Liver (tissue), 9 donors: ENCODE results near the gene THADA. TPM values are rescaled to one million over a fixed set of nuclear protein-coding genes. Genes with fewer than 3 reads are reported as not detected.

Experiments used
- DNase-seq: peaks from one replicate; pipeline ENCODE4 v3.0.0-alpha.2; 2017; ENCODE audit warnings: low spot score
- H3K27ac ChIP-seq, 2 donors: one replicate each; pipeline ENCODE4 v1.7.0; 2013; ENCODE audit warnings: inconsistent platforms in 2 of 2, low read length in 2 of 2, control low read depth in 1 of 2, low read depth in 1 of 2, mild to moderate bottlenecking in 1 of 2
- H3K27me3 ChIP-seq, 4 donors: one replicate each; pipeline versions ENCODE4 v1.6.1 to v1.7.0; 2013; ENCODE audit warnings: low read length in 3 of 4, inconsistent platforms in 1 of 4, mild to moderate bottlenecking in 1 of 4, moderate library complexity in 1 of 4; ENCODE audit not compliant: control insufficient read depth in 4 of 4, insufficient read depth in 4 of 4
- H3K36me3 ChIP-seq, 4 donors: one replicate each; pipeline versions ENCODE4 v1.6.1 to v1.7.0; 2013; ENCODE audit warnings: low read length in 3 of 4, mild to moderate bottlenecking in 3 of 4, low read depth in 1 of 4, moderate library complexity in 1 of 4; ENCODE audit not compliant: control insufficient read depth in 4 of 4, insufficient read depth in 3 of 4
- H3K4me1 ChIP-seq, 4 donors: one replicate each; pipeline versions ENCODE4 v1.6.1 to v1.7.0; 2013; ENCODE audit warnings: low read length in 3 of 4, mild to moderate bottlenecking in 3 of 4, moderate library complexity in 1 of 4; ENCODE audit not compliant: control insufficient read depth in 4 of 4, insufficient read depth in 4 of 4
- H3K4me3 ChIP-seq, 3 donors: one replicate each; pipeline versions ENCODE4 v1.6.1 to v1.7.0; 2013; ENCODE audit warnings: low read length in 3 of 3, control low read depth in 1 of 3, low read depth in 1 of 3, mild to moderate bottlenecking in 1 of 3
- H3K9ac ChIP-seq, 2 donors: one replicate each; pipeline ENCODE4 v1.7.0; 2013; ENCODE audit warnings: low read length in 2 of 2, mild to moderate bottlenecking in 2 of 2, moderate library complexity in 2 of 2, control low read depth in 1 of 2, low read depth in 1 of 2
- H3K9me3 ChIP-seq, 4 donors: one replicate each; pipeline versions ENCODE4 v1.6.1 to v1.7.0; 2013; ENCODE audit warnings: low read length in 3 of 4; ENCODE audit not compliant: control insufficient read depth in 4 of 4
- ATF3 ChIP-seq: IDR thresholded peaks from 2 replicates; pipeline ENCODE4 v1.6.1; 2016; ENCODE audit warnings: antibody characterized with exemption
- CTCF ChIP-seq: fragments of 150-350 bp; IDR thresholded peaks from 2 replicates; pipeline ENCODE4 v1.5.1; 2017; ENCODE audit warnings: improper control_type of control experiment, low read depth, low read length; ENCODE audit not compliant: missing input control
- EGR1 ChIP-seq, 2 donors: IDR thresholded peaks; 2 replicates each; pipeline ENCODE4 v1.6.1; 2016 to 2018; ENCODE audit warnings: antibody characterized with exemption in 2 of 2, low read depth in 2 of 2
- FOXA1 ChIP-seq: IDR thresholded peaks from 2 replicates; pipeline ENCODE4 v1.6.1; 2016; ENCODE audit warnings: antibody characterized with exemption
- FOXA2 ChIP-seq: IDR thresholded peaks from 2 replicates; pipeline ENCODE4 v1.6.1; 2016; ENCODE audit warnings: antibody characterized with exemption
- GABPA ChIP-seq, 2 donors: IDR thresholded peaks in 1 of 2; conservative IDR thresholded peaks in 1 of 2; 2 replicates each; pipeline ENCODE4 v1.6.1; 2016; ENCODE audit warnings: antibody characterized with exemption in 2 of 2, mild to moderate bottlenecking in 1 of 2, moderate library complexity in 1 of 2
- HNF4A ChIP-seq, 2 donors: conservative IDR thresholded peaks; 2 replicates each; pipeline ENCODE4 v1.6.1; 2016; ENCODE audit warnings: antibody characterized with exemption in 2 of 2, mild to moderate bottlenecking in 2 of 2
- HNF4G ChIP-seq: IDR thresholded peaks from 2 replicates; pipeline ENCODE4 v1.6.1; 2016; ENCODE audit warnings: antibody characterized with exemption
- JUND ChIP-seq, 2 donors: IDR thresholded peaks; 2 replicates each; pipeline ENCODE4 v1.6.1; 2016; ENCODE audit warnings: antibody characterized with exemption in 2 of 2
- MAX ChIP-seq: IDR thresholded peaks from 2 replicates; pipeline ENCODE4 v1.6.1; 2016; ENCODE audit warnings: antibody characterized with exemption
- NR2F2 ChIP-seq: IDR thresholded peaks from 2 replicates; pipeline ENCODE4 v1.6.1; 2016; ENCODE audit warnings: antibody characterized with exemption
- RAD21 ChIP-seq, 2 donors: IDR thresholded peaks; 2 replicates each; pipeline ENCODE4 v1.6.1; 2016; ENCODE audit warnings: antibody characterized with exemption in 2 of 2, mild to moderate bottlenecking in 2 of 2
- RXRA ChIP-seq, 2 donors: IDR thresholded peaks; 2 replicates each; pipeline ENCODE4 v1.6.1; 2017 to 2018; ENCODE audit warnings: antibody characterized with exemption in 2 of 2, mild to moderate bottlenecking in 1 of 2
- SP1 ChIP-seq: IDR thresholded peaks from 2 replicates; pipeline ENCODE4 v1.6.1; 2018; ENCODE audit warnings: antibody characterized with exemption, mild to moderate bottlenecking
- TAF1 ChIP-seq: conservative IDR thresholded peaks from 2 replicates; pipeline ENCODE4 v1.6.1; 2016; ENCODE audit warnings: antibody characterized with exemption, mild to moderate bottlenecking
- YY1 ChIP-seq: IDR thresholded peaks from 2 replicates; pipeline ENCODE4 v1.6.1; 2016; ENCODE audit warnings: antibody characterized with exemption, mild to moderate bottlenecking
- ZBTB33 ChIP-seq: IDR thresholded peaks from 2 replicates; pipeline ENCODE4 v1.6.1; 2016; ENCODE audit warnings: antibody characterized with exemption
- WGBS: extraction: QIAGEN DNeasy Blood & Tissue Kit; methylation state at CpG from one replicate; pipeline ENCODE4 v1.1.7; 2013; 5-methylcytosine and 5-hydroxymethylcytosine counted together
- polyA plus RNA-seq, 2 donors: library from polyadenylated mRNA; stranded (reverse) in 1 of 2; unstranded in 1 of 2; fragments of 200-250 nt in 1 of 2; fragments of >200 nt in 1 of 2; fragmentation: Nextera tagmentation in 1 of 2; extraction: Ambion mirVana in 1 of 2; gene quantifications; one replicate each; pipeline versions ENCODE4 v1.2.1 to v1.2.3, GENCODE V29; 2013 to 2015
- total RNA-seq, 2 donors: library from RNA; depleted of rRNA; stranded (reverse); fragments of >200 nt; gene quantifications; one replicate each; pipeline ENCODE4 v1.2.3, GENCODE V29; 2014
- donor health status: healthy.
- donor health status: healthy.
- donor health status: healthy.
- donor health status: healthy.
- donor health status: healthy.

THADA gene
- total and polyA plus RNA-seq, 4 donors, result 12.0 to 37.2 (median 22.3) TPM

DNA sequence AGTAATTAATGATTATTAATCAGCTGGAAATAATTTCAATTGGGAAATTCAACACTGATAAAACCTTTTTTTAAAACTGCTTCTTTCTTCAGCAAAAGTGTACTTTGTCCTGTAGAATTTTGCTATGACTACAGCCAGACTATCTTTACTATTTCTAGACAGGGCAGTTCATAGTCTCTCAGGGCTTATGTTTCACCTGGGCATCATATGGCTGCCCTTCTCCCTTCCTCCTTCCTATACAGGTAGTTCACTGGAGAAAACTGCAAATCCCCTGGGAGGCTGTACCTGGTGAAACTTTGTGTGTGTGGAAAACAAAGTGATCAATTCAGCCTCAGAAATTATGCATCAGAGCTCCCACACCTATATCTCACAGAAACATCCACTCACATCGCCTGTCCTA is 38.6 kb downstream of the THADA start:
- no peaks in the 10 kb centered on the region for H3K9me3 ChIP-seq
- no peaks in the 10 kb centered on the region for H3K4me1 ChIP-seq
- H3K4me3 ChIP-seq, result no peak overlapping the region
- H3K27me3 ChIP-seq, result no peaks in the 10 kb centered on the region
- no peak for DNase-seq
- WGBS, result 100% methylated on average over 1 of the region's 1 CpG
- H3K9ac ChIP-seq, result no peak overlapping the region
- no peak overlapping the region for H3K27ac ChIP-seq
- TF ChIP-seq ZBTB33, result no peak
- TF ChIP-seq JUND (IDR thresholded peaks at IDR 0.05), result no peak
- no peak for TF ChIP-seq TAF1
- no peak for TF ChIP-seq RXRA (IDR thresholded peaks at IDR 0.05)
- no peak for TF ChIP-seq HNF4A (conservative IDR thresholded peaks at IDR 0.05)
- no peak for TF ChIP-seq ATF3
- no peak for TF ChIP-seq EGR1 (IDR thresholded peaks at IDR 0.05; ENCODE audit: low read depth in 2 of 2)
- no peak for TF ChIP-seq NR2F2
- TF ChIP-seq GABPA (IDR thresholded peaks at IDR 0.05 in 1 of 2, conservative IDR thresholded peaks at IDR 0.05 in 1 of 2), result no peak
- no peak for TF ChIP-seq FOXA2
- TF ChIP-seq HNF4G, result no peak
- no peak for TF ChIP-seq YY1
- TF ChIP-seq SP1, result no peak
- TF ChIP-seq MAX, result no peak
- TF ChIP-seq RAD21 (IDR thresholded peaks at IDR 0.05), result no peak
- H3K36me3 ChIP-seq, result peaks cover 3 to 19% (median 5%) of the 10 kb centered on the region in 4 donors

DNA sequence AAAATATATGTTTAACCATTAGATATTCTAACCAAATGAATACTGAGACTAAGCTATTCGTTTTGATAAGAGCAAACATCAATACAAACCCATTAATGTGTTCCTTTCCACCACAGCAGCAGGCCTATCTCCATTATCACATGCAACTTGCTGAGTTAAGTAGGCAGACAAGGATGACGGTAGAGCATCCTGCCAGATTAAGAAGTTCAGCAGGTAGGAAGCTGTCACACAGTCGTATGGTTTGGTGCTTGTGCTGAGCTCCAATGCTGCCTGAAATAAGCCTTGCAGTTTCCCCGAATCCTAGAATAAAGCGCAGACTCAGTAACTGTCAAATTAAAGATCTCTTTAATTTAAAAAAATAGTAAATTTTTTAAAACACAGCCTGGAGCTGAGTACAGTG is 39.6 kb downstream of the THADA start:
- Histone ChIP-seq H3K4me1 (no peaks in the 10 kb centered on the region), H3K4me3 (no peak overlapping the region), H3K36me3 (peaks cover 4 to 21% (median 10%) of the 10 kb centered on the region in 4 donors), H3K9me3 (no peaks in the 10 kb centered on the region), H3K27ac (no peak overlapping the region), H3K27me3 (no peaks in the 10 kb centered on the region), H3K9ac (no peak overlapping the region)
- 94% methylated on average over 5 of the region's 5 CpGs for WGBS
- TF ChIP-seq YY1, result no peak
- no peak for TF ChIP-seq RAD21 (IDR thresholded peaks at IDR 0.05)
- TF ChIP-seq FOXA2, result no peak
- no peak for TF ChIP-seq NR2F2
- DNase-seq, result no peak

- H3K27me3 ChIP-seq, result no peaks in the 10 kb centered on the region
- peaks cover 4 to 14% (median 11%) of the 10 kb centered on the region in 4 donors for H3K36me3 ChIP-seq
- no peak overlapping the region for H3K9ac ChIP-seq
- no peaks in the 10 kb centered on the region for H3K4me1 ChIP-seq
- TF ChIP-seq TAF1, result no peak
- TF ChIP-seq FOXA1, result no peak
- TF ChIP-seq YY1, result no peak
- TF ChIP-seq ATF3, result no peak
- TF ChIP-seq CTCF, result no peak
- no peak for TF ChIP-seq MAX
- TF ChIP-seq JUND (IDR thresholded peaks at IDR 0.05), result no peak
- no peak for DNase-seq
- no peaks in the 10 kb centered on the region for H3K9me3 ChIP-seq
- WGBS, result 87% methylated on average over 3 of the region's 3 CpGs
- H3K27ac ChIP-seq, result no peak overlapping the region
- no peak overlapping the region for H3K4me3 ChIP-seq
Observed at GRCh38 chr2:43553341-43553855, 42.4 kb downstream of the THADA start.
